Cardiac muscle cell (in vitro differentiated cells and primary cell): ENCODE results near the gene PDLIM4. TPM values are rescaled to one million over a fixed set of nuclear protein-coding genes. Genes with fewer than 3 reads are reported as not detected.
A peak's percentile ranks its signal among the peaks of the same experiment; 100 is the strongest.

ENCODE experiments used
- DNase-seq, 2 donors: peaks; one replicate each; pipeline versions ENCODE4 v3.0.0 to v3.0.0-alpha.2; 2010 to 2017; ENCODE audit warnings: low read depth in 1 of 2, low spot score in 1 of 2
- H3K27ac ChIP-seq: fragments of 200-600 bp; sonication (generic); 2 replicates; pipeline ENCODE4 v1.5.1; 2016
- H3K27me3 ChIP-seq: fragments of 200-600 bp; sonication (generic); 2 replicates; pipeline ENCODE4 v1.6.0; 2016; ENCODE audit warnings: control low read depth
- H3K36me3 ChIP-seq: fragments of 200-600 bp; sonication (generic); 2 replicates; pipeline ENCODE4 v1.5.1; 2016; ENCODE audit warnings: control low read depth
- H3K4me1 ChIP-seq: fragments of 200-600 bp; sonication (generic); 2 replicates; pipeline ENCODE4 v1.8.1; 2017; ENCODE audit warnings: low read depth, mild to moderate bottlenecking, mixed run types
- H3K4me3 ChIP-seq: fragments of 200-600 bp; sonication (generic); 2 replicates; pipeline ENCODE4 v1.5.1; 2016; ENCODE audit warnings: mild to moderate bottlenecking
- H3K9me3 ChIP-seq: fragments of 200-600 bp; sonication (generic); 2 replicates; pipeline ENCODE4 v1.5.1; 2017; ENCODE audit warnings: low read depth, mild to moderate bottlenecking, control low read depth
- CTCF ChIP-seq: IDR thresholded peaks from 2 replicates; pipeline ENCODE4 v1.5.1; 2012; ENCODE audit warnings: low read depth, mild to moderate bottlenecking, low read length
- polyA plus RNA-seq: library from polyadenylated mRNA; unstranded; fragments of >200 nt; fragmentation: Nextera tagmentation; extraction: Ambion mirVana; gene quantifications from 2 replicates; pipeline ENCODE4 v1.2.1, GENCODE V29; 2016
- total RNA-seq: library from RNA; depleted of rRNA; stranded (reverse); fragments of >200 nt; gene quantifications from 2 replicates; pipeline ENCODE4 v1.2.3, GENCODE V29; 2016

PDLIM4 gene
- total and polyA plus RNA-seq, 2 experiments from 2014 or later = 23.1 to 32.7 TPM

- Histone ChIP-seq H3K9me3 (no peaks in the 10 kb centered on the region), H3K27ac (no peak overlapping the region), H3K27me3 (no peaks in the 10 kb centered on the region), H3K36me3 (no peaks in the 10 kb centered on the region), H3K4me3 (no peak overlapping the region), H3K4me1 (peaks cover 3% of the 10 kb centered on the region)
- no peak for DNase-seq
- TF ChIP-seq CTCF = no peak
Measured at GRCh38 chr5:132319975-132320374, 62.5 kb downstream of the PDLIM4 start.

GRCh38 chr5:132321109-132321721, 63.7 kb downstream of the PDLIM4 start:
- Histone ChIP-seq H3K27me3 (no peaks in the 10 kb centered on the region), H3K4me3 (no peak overlapping the region), H3K9me3 (no peaks in the 10 kb centered on the region), H3K4me1 (peaks cover 3% of the 10 kb centered on the region), H3K36me3 (no peaks in the 10 kb centered on the region), H3K27ac (no peak overlapping the region)
- no peak for TF ChIP-seq CTCF
- DNase-seq = no peak

- Histone ChIP-seq H3K4me3 (no peak overlapping the region), H3K27me3 (no peaks in the 10 kb centered on the region), H3K36me3 (no peaks in the 10 kb centered on the region), H3K4me1 (peaks cover 3% of the 10 kb centered on the region), H3K9me3 (no peaks in the 10 kb centered on the region), H3K27ac (no peak overlapping the region)
- peak in 1 of 2 donors; percentile 19 for DNase-seq
- TF ChIP-seq CTCF = no peak
Measured at GRCh38 chr5:132322266-132322665, 64.8 kb downstream of the PDLIM4 start.

Other genes with a start within 250 kb of the PDLIM4 start
- 0.18 and 0.56 TPM in 2 replicates for gene ACSL6, start 246.0 kb upstream of the PDLIM4 start, total RNA-seq
- gene ACSL6, start 246.0 kb upstream of the PDLIM4 start, polyA plus RNA-seq = 0.48 TPM in 1 of 2 replicates, not detected in the other
- not detected in 2 replicates for gene IL3, start 197.0 kb upstream of the PDLIM4 start, total RNA-seq
- not detected in 2 replicates for gene IL3, start 197.0 kb upstream of the PDLIM4 start, polyA plus RNA-seq
- not detected in 2 replicates for gene CSF2, start 183.9 kb upstream of the PDLIM4 start, total RNA-seq
- not detected in 2 replicates for gene CSF2, start 183.9 kb upstream of the PDLIM4 start, polyA plus RNA-seq
- 41.0 and 51.3 TPM in 2 replicates for gene P4HA2, start 29.8 kb upstream of the PDLIM4 start, total RNA-seq
- 51.7 and 65.5 TPM in 2 replicates for gene P4HA2, start 29.8 kb upstream of the PDLIM4 start, polyA plus RNA-seq
- gene SLC22A4, start 36.7 kb downstream of the PDLIM4 start, total RNA-seq = 0.27 and 0.53 TPM in 2 replicates
- 0.32 and 1.0 TPM in 2 replicates for gene SLC22A4, start 36.7 kb downstream of the PDLIM4 start, polyA plus RNA-seq
- 6.4 and 6.5 TPM in 2 replicates for gene SLC22A5, start 112.0 kb downstream of the PDLIM4 start, total RNA-seq
- 3.0 and 3.6 TPM in 2 replicates for gene SLC22A5, start 112.0 kb downstream of the PDLIM4 start, polyA plus RNA-seq
- gene IRF1, start 233.1 kb downstream of the PDLIM4 start, total RNA-seq = 5.5 and 6.0 TPM in 2 replicates
- gene IRF1, start 233.1 kb downstream of the PDLIM4 start, polyA plus RNA-seq = 4.7 and 5.7 TPM in 2 replicates